HG03460 (cell line): Measurements from ENCODE around the gene ARPC1A.
A peak's percentile ranks its signal among the peaks of the same experiment; 100 is the strongest.
"Not testable (repeated sequence)": the region's sequence is repeated elsewhere in the genome, so short reads cannot be mapped to it uniquely, and the experiment has no call there.

Source experiments
- ATAC-seq: cut with Tn5 transposase; IDR thresholded peaks from one replicate; pipeline ENCODE4 v1.9.1; 2021; ENCODE audit not compliant: unreplicated experiment

Gene ARPC1A

GRCh38 chr7:99368750-99369389, 43.2 kb downstream of the ARPC1A start:
- no peak for ATAC-seq

GRCh38 chr7:99369767-99370391, 44.2 kb downstream of the ARPC1A start:
- ATAC-seq: no peak

- no peak for ATAC-seq
These were observed 45.8 kb downstream of the ARPC1A start for GRCh38 chr7:99371376-99371920.

- no peak for ATAC-seq
These were observed 46.8 kb downstream of the ARPC1A start for GRCh38 chr7:99372275-99373090.

- no peak for ATAC-seq
These were observed 47.7 kb downstream of the ARPC1A start for GRCh38 chr7:99373091-99374066.

GRCh38 chr7:99374111-99375064, 48.7 kb downstream of the ARPC1A start, which contains the start of gene ARPC1B:
Gene ARPC1B (plus strand): TSS chr7:99374730. CDS start chr7:99385715, 10,985 bp downstream.
- ATAC-seq: peak; percentile 55

- ATAC-seq: peak; percentile 39
These were observed 49.5 kb downstream of the ARPC1A start for GRCh38 chr7:99375070-99375807.

- ATAC-seq: no peak
These were observed 53.4 kb downstream of the ARPC1A start for GRCh38 chr7:99379043-99379577.

GRCh38 chr7:99379693-99380031, 54.0 kb downstream of the ARPC1A start:
- not testable (repeated sequence) for ATAC-seq

GRCh38 chr7:99380032-99380822, 54.5 kb downstream of the ARPC1A start:
- peak; percentile 44 for ATAC-seq

GRCh38 chr7:99380823-99381663, 55.3 kb downstream of the ARPC1A start:
- peak; percentile 79 for ATAC-seq

GRCh38 chr7:99381664-99382075, 56.0 kb downstream of the ARPC1A start:
- no peak for ATAC-seq

GRCh38 chr7:99383203-99383602, 57.5 kb downstream of the ARPC1A start:
- ATAC-seq: no peak

- ATAC-seq: no peak
These were observed 58.2 kb downstream of the ARPC1A start for GRCh38 chr7:99383791-99384370.

GRCh38 chr7:99384523-99384922, 58.8 kb downstream of the ARPC1A start:
- no peak for ATAC-seq

GRCh38 chr7:99385564-99385963, 59.9 kb downstream of the ARPC1A start:
- no peak for ATAC-seq
